NCI-H2107 treated with DMSO at 0.1 percent for 48 hours (cell line): ENCODE measurements around the gene PATL2.
"Not testable (repeated sequence)": the region's sequence is repeated elsewhere in the genome, so short reads cannot be mapped to it uniquely, and the experiment has no call there.

Experiments used
- DNase-seq: peaks from one replicate; lab custom pipeline; 2025; ENCODE audit not compliant: unreplicated experiment; lab: John Stamatoyannopoulos, UW

Gene PATL2

GRCh38 chr15:44654858-44655257 lies 56.3 kb downstream of the PATL2 start:
- no peak for DNase-seq

GRCh38 chr15:44647637-44648036 lies 63.5 kb downstream of the PATL2 start:
- no peak for DNase-seq

GRCh38 chr15:44647036-44647435 lies 64.1 kb downstream of the PATL2 start:
- DNase-seq, result no peak

GRCh38 chr15:44646460-44646859 lies 64.7 kb downstream of the PATL2 start:
- DNase-seq, result no peak

GRCh38 chr15:44641651-44642050 lies 69.5 kb downstream of the PATL2 start:
- no peak for DNase-seq

- no peak for DNase-seq
Observed at GRCh38 chr15:44636976-44637375, 74.1 kb downstream of the PATL2 start.

GRCh38 chr15:44633603-44634002 lies 77.5 kb downstream of the PATL2 start:
- no peak for DNase-seq

GRCh38 chr15:44625286-44625685 lies 85.8 kb downstream of the PATL2 start:
- DNase-seq, result not testable (repeated sequence)

GRCh38 chr15:44623178-44623577 lies 87.9 kb downstream of the PATL2 start:
- no peak for DNase-seq

GRCh38 chr15:44620081-44620480 lies 91.0 kb downstream of the PATL2 start:
- DNase-seq, result no peak

GRCh38 chr15:44616974-44617373 lies 94.1 kb downstream of the PATL2 start:
- DNase-seq, result no peak
